ENCODE results near the gene CDC42BPG. TPM values are rescaled to one million over a fixed set of nuclear protein-coding genes. Genes with fewer than 3 reads are reported as not detected.
A peak's percentile ranks its signal among the peaks of the same experiment; 100 is the strongest.

Gene CDC42BPG
- total RNA-seq, 1 experiment from 2014 or later: 3.7 TPM

DNA sequence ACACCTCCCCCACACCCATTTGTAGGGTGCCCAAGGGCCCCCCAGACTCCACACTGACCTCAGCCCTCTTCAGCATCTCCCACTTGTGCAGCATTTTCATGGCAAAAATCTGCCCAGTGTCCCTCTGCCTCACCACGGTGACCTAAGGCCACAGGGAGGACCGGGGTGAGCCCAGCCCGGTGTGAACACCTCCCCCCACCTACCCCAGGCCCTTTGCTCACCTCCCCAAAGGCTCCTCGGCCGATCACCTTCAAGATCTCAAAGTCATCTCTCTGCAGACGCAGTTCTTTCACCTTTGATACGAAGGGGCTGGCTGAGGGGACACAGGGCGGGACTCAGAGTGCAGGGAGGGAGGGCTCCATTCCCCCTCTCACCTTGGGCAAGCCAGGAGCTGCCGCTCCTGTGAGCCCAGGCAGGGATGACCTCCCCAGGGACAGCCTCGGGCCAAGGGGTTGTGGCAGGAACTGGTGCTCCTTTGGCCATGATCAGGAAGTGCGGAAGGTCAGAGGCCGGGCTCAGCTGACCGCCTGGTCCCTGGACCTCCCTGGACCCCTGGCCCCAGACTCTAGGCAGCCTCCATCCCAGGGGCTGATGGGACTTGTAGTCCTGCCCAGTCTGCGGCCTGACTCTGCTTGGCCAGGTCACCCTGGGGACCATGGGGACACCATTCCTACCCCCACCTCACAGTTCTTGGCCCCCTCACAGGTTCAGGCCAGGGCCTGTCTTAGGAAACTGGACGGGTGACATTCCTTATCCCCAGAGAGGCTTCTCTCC, 2.7 kb downstream of the CDC42BPG start:
- Mint-ChIP-seq H3K4me3 (ENCODE audit: unreplicated experiment) (no peak overlapping the region), H3K27ac (ENCODE audit: low read depth, unreplicated experiment) (peak overlapping the region; percentile 29), H3K36me3 (ENCODE audit: insufficient read depth, unreplicated experiment) (peaks cover 24% of the 10 kb centered on the region), H3K4me1 (ENCODE audit: insufficient read depth, unreplicated experiment) (peaks cover 21% of the 10 kb centered on the region), H3K9me3 (ENCODE audit: unreplicated experiment) (no peaks in the 10 kb centered on the region), H3K27me3 (ENCODE audit: insufficient read depth, unreplicated experiment) (no peaks in the 10 kb centered on the region)
- intact Hi-C loops (cut with micrococcal nuclease): loop anchor here (2.0 kb wide), 1 partner anchor 31 kb away; the partner anchor contains the start of gene MEN1
- TF ChIP-seq, protein P1, sequence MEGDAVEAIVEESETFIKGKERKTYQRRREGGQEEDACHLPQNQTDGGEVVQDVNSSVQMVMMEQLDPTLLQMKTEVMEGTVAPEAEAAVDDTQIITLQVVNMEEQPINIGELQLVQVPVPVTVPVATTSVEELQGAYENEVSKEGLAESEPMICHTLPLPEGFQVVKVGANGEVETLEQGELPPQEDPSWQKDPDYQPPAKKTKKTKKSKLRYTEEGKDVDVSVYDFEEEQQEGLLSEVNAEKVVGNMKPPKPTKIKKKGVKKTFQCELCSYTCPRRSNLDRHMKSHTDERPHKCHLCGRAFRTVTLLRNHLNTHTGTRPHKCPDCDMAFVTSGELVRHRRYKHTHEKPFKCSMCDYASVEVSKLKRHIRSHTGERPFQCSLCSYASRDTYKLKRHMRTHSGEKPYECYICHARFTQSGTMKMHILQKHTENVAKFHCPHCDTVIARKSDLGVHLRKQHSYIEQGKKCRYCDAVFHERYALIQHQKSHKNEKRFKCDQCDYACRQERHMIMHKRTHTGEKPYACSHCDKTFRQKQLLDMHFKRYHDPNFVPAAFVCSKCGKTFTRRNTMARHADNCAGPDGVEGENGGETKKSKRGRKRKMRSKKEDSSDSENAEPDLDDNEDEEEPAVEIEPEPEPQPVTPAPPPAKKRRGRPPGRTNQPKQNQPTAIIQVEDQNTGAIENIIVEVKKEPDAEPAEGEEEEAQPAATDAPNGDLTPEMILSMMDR (IDR thresholded peaks at IDR 0.05; ENCODE audit: unreplicated experiment): no peak
- no peak for DNase-seq (ENCODE audit: unreplicated experiment)
- CTCF ChIA-PET: interaction anchor here (0.6 to 15.7 kb wide), 3 partner anchors 40 to 57 kb away, joined by 3 to 286 read pairs (median 4); partner anchors contain the start of gene EHD1
- POLR2A ChIA-PET: interaction anchor here (0.6 to 2.1 kb wide), 5 partner anchors 31 to 773 kb away, joined by 3 to 18 read pairs (median 4); partner anchors contain the start of genes MAP4K2, MEN1 and PCNX3
- no TSS peak for BruUV-seq (replicated peaks)

DNA sequence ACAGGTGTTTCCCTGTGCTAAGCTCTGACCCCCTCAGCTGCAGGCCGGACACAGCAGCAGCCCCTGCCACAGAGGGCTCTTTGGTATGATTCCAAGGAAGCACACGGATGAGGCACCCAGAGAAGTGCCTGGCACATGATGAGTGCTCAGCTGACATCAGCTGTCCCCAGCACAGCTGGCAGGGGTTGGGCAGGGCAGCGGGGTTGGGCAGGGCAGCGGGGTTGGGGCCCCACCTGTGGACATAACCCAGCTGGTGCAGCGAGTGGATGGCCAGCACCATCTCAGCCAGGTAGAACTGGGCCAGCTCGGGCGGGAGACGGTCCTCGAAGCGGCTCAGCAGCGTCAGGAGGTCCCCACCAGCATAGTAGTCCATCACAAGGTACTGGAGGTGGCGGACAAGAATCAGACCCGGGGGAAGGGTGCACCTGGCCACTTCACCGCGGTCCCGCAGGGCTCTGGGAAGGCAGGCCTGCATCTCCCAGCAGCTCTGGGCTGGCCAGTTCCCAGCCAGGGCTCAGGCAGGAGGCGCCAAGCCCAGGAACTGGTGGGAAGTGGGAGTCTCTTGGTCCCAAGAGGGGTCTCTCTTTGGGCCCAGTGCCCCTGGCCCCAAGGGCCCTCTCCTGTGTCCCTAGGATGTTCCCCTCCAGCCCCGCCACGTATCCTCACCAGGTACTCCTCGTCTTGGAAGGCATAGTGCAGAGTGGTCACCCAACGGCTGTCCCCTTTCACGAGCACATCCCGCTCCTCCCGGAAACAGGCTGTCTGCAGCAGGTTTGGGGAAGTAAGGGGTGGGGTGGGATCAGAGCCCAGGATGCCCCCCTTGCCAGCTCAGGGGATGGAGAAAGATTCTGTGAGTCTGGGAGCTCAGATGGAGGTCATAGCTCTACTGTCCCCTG, 4.3 kb downstream of the CDC42BPG start:
- H3K36me3 Mint-ChIP-seq (ENCODE audit: insufficient read depth, unreplicated experiment): peaks cover 27% of the 10 kb centered on the region
- no peak overlapping the region for H3K27ac Mint-ChIP-seq (ENCODE audit: low read depth, unreplicated experiment)
- H3K4me1 Mint-ChIP-seq (ENCODE audit: insufficient read depth, unreplicated experiment): peaks cover 26% of the 10 kb centered on the region
- BruUV-seq (replicated peaks): no TSS peak
- ChIA-PET CTCF (interaction anchor here (0.6 to 0.9 kb wide), 2 partner anchors 46 to 48 kb away, joined by 3 to 4 read pairs; no protein-coding TSS in a partner anchor), POLR2A (no interaction called here)
- DNase-seq (ENCODE audit: unreplicated experiment): no peak
- no peak overlapping the region for H3K4me3 Mint-ChIP-seq (ENCODE audit: unreplicated experiment)
- intact Hi-C loops (cut with micrococcal nuclease): no loop called here
- TF ChIP-seq, protein P1 (IDR thresholded peaks at IDR 0.05; ENCODE audit: unreplicated experiment): no peak
- H3K27me3 Mint-ChIP-seq (ENCODE audit: insufficient read depth, unreplicated experiment): no peaks in the 10 kb centered on the region
- no peaks in the 10 kb centered on the region for H3K9me3 Mint-ChIP-seq (ENCODE audit: unreplicated experiment)

DNA sequence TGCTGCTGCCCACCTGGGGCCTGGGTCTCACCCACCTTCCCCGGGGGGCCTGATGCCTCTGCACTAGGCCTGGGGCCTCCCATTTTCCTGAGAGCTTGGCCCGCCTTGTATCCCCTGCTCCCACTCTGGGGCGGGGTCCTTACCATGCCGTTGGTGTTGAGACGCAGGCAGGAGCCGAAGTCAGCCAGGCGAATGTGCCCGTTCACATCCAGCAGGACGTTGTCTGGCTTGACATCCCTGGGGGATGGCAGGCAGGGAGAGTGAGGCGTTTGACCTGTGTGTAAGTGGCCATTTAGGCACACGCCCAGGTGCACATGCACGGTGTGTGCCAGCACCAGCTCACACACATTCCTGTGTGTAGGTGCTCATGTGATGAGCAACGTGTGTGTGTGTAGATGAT, 5.1 kb downstream of the CDC42BPG start:
- H3K4me3 Mint-ChIP-seq (ENCODE audit: unreplicated experiment): no peak overlapping the region
- DNase-seq (ENCODE audit: unreplicated experiment): no peak
- POLR2A ChIA-PET: no interaction called here
- peaks cover 25% of the 10 kb centered on the region for H3K4me1 Mint-ChIP-seq (ENCODE audit: insufficient read depth, unreplicated experiment)
- TF ChIP-seq, protein P1 (IDR thresholded peaks at IDR 0.05; ENCODE audit: unreplicated experiment): no peak
- intact Hi-C loops (cut with micrococcal nuclease): no loop called here
- H3K27ac Mint-ChIP-seq (ENCODE audit: low read depth, unreplicated experiment): no peak overlapping the region
- CTCF ChIA-PET: interaction anchor here (0.6 to 0.9 kb wide), 2 partner anchors 46 to 49 kb away, joined by 3 to 4 read pairs; no protein-coding TSS in a partner anchor
- no TSS peak for BruUV-seq (replicated peaks)
- peaks cover 31% of the 10 kb centered on the region for H3K36me3 Mint-ChIP-seq (ENCODE audit: insufficient read depth, unreplicated experiment)
- no peaks in the 10 kb centered on the region for H3K9me3 Mint-ChIP-seq (ENCODE audit: unreplicated experiment)
- H3K27me3 Mint-ChIP-seq (ENCODE audit: insufficient read depth, unreplicated experiment): no peaks in the 10 kb centered on the region

Measured in MCF 10A (cell line).